Body of pancreas (tissue), 4 donors: ENCODE data around the gene COQ3.

ENCODE experiments used
- POLR2A ChIP-seq, 3 donors: fragments of 450-650 bp; IDR thresholded peaks; one replicate each; pipeline ENCODE4 v1.6.1; 2016; ENCODE audit warnings: antibody characterized with exemption in 3 of 3, mild to moderate bottlenecking in 2 of 3
- TF ChIP-seq, protein P1 (sequence below), 7 experiments: fragments of 450-650 bp in 4 of 7; fragments of 200-600 bp in 3 of 7; sonication (generic) in 3 of 7; IDR thresholded peaks; one replicate each; pipeline ENCODE4 v1.5.1; 2016 to 2019; ENCODE audit warnings: antibody characterized with exemption in 7 of 7

DNA sequence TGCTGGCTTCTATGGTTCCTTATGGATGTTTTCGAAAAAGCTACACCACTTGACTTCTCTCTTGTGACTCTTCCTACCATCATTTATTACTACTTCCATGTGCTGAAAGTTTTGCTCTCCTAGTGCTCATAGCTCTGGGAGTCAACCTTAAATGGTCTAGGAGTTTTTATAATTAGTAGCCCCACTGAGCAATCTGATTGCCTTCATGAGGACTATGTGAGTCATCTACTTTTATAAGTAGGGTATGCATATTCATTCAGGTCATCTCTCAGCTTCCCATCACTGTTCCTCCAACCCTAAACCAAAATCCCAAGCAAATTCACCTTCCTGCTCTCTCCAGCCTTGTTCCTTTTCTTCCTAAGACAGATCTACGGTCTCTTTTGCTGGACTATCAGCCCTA lies 27.1 kb downstream of the COQ3 start:
- TF ChIP-seq, protein P1, sequence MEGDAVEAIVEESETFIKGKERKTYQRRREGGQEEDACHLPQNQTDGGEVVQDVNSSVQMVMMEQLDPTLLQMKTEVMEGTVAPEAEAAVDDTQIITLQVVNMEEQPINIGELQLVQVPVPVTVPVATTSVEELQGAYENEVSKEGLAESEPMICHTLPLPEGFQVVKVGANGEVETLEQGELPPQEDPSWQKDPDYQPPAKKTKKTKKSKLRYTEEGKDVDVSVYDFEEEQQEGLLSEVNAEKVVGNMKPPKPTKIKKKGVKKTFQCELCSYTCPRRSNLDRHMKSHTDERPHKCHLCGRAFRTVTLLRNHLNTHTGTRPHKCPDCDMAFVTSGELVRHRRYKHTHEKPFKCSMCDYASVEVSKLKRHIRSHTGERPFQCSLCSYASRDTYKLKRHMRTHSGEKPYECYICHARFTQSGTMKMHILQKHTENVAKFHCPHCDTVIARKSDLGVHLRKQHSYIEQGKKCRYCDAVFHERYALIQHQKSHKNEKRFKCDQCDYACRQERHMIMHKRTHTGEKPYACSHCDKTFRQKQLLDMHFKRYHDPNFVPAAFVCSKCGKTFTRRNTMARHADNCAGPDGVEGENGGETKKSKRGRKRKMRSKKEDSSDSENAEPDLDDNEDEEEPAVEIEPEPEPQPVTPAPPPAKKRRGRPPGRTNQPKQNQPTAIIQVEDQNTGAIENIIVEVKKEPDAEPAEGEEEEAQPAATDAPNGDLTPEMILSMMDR (IDR thresholded peaks at IDR 0.05) = no peak
- TF ChIP-seq POLR2A (IDR thresholded peaks at IDR 0.05) = no peak
